A673 (cell line): ENCODE measurements around the gene IGF2.

Source experiments
- CTCF ChIP-seq: fragments of 300-800, 200-600 bp; sonication (generic); conservative IDR thresholded peaks from 2 replicates; pipeline ENCODE4 v1.5.1; 2017; ENCODE audit warnings: low read depth, mild to moderate bottlenecking, antibody characterized with exemption, low read length, moderate library complexity, mixed read lengths
- EZH2 ChIP-seq: fragments of 200-600 bp; sonication (generic); IDR thresholded peaks from 2 replicates; pipeline ENCODE4 v1.6.1; 2017; ENCODE audit warnings: borderline replicate concordance, low read depth, mild to moderate bottlenecking, mixed read lengths, antibody characterized with exemption, low read length; ENCODE audit not compliant: poor library complexity, severe bottlenecking

GRCh38 chr11:2156416-2157182 is 17.4 kb upstream of the IGF2 start:
- TF ChIP-seq CTCF (peak; percentile 79), EZH2 (no peak)
